ENCODE results near the gene LTB.

LTB gene

GRCh38 chr6:31576897-31577578 is 5.2 kb downstream of the LTB start:
- Histone ChIP-seq H3K27me3 (replicated peaks; ENCODE audit: control insufficient read depth, insufficient read depth, low read length) (no peaks in the 10 kb centered on the region), H3K4me3 (replicated peaks; ENCODE audit: low read depth, low read length) (peak overlapping the region; percentile 90), H3K36me3 (ENCODE audit: control insufficient read depth, insufficient read depth, low read length) (peaks cover 11% of the 10 kb centered on the region)
- no peak for TF ChIP-seq CTCF (IDR thresholded peaks at IDR 0.05; ENCODE audit: insufficient read depth, low read length, poor library complexity, severe bottlenecking)
- no peak for DNase-seq (ENCODE audit: extremely low read depth, insufficient read length)

GRCh38 chr6:31575952-31576685 is 6.1 kb downstream of the LTB start:
- DNase-seq (ENCODE audit: extremely low read depth, insufficient read length), result no peak
- peak overlapping the region; percentile 90 for H3K4me3 ChIP-seq (replicated peaks; ENCODE audit: low read depth, low read length)
- TF ChIP-seq CTCF (IDR thresholded peaks at IDR 0.05; ENCODE audit: insufficient read depth, low read length, poor library complexity, severe bottlenecking), result no peak
- peaks cover 11% of the 10 kb centered on the region for H3K36me3 ChIP-seq (ENCODE audit: control insufficient read depth, insufficient read depth, low read length)
- no peaks in the 10 kb centered on the region for H3K27me3 ChIP-seq (replicated peaks; ENCODE audit: control insufficient read depth, insufficient read depth, low read length)

- DNase-seq (ENCODE audit: extremely low read depth, insufficient read length), result peak; percentile 87
- peak within 1 kb of the TSS; percentile 90 for H3K4me3 ChIP-seq (replicated peaks; ENCODE audit: low read depth, low read length)
- TF ChIP-seq CTCF (IDR thresholded peaks at IDR 0.05; ENCODE audit: insufficient read depth, low read length, poor library complexity, severe bottlenecking), result no peak
- H3K27me3 ChIP-seq (replicated peaks; ENCODE audit: control insufficient read depth, insufficient read depth, low read length), result no peaks in the 10 kb centered on the region
- H3K36me3 ChIP-seq (ENCODE audit: control insufficient read depth, insufficient read depth, low read length), result peaks cover 11% of the 10 kb centered on the region
Measured at GRCh38 chr6:31575335-31575901, 6.8 kb downstream of the LTB start, which contains the start of gene TNF. Gene TNF, plus strand, starts transcription at chr6:31575565. Its CDS starts 177 bp downstream, at chr6:31575742.

GRCh38 chr6:31574106-31575061 is 7.8 kb downstream of the LTB start:
- peak; percentile 37 for TF ChIP-seq CTCF (IDR thresholded peaks at IDR 0.05; ENCODE audit: insufficient read depth, low read length, poor library complexity, severe bottlenecking)
- Histone ChIP-seq H3K4me3 (replicated peaks; ENCODE audit: low read depth, low read length) (peak overlapping the region; percentile 90), H3K27me3 (replicated peaks; ENCODE audit: control insufficient read depth, insufficient read depth, low read length) (no peaks in the 10 kb centered on the region), H3K36me3 (ENCODE audit: control insufficient read depth, insufficient read depth, low read length) (peaks cover 11% of the 10 kb centered on the region)
- DNase-seq (ENCODE audit: extremely low read depth, insufficient read length), result no peak

Data from GM06990 (cell line).